Measurements from ENCODE around the gene GPR55. TPM values are rescaled to one million over a fixed set of nuclear protein-coding genes. Genes with fewer than 3 reads are reported as not detected.

GPR55 gene
- total RNA-seq, 1 experiment from 2014 or later: not detected

DNA sequence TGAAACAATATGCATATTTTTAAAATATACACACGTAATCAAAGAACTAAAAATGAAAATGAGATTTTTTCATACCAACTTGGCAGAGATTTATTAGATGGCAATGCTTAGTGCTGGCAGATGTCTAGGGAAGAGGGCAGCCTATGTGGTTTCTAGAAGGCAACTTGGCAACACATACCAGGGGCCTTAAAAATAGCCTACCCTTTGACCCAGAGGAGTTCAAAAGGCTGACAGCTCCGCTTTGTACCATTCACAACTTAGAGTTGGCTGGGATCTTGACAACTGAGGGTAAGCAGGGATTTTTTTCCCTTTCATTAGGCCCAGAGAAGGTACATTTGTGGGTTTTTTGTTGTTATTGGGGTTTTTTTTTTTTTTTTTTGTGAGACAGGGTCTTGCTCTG lies 26.4 kb upstream of the GPR55 start:
- CTCF ChIA-PET: no interaction called here
- no TSS peak for BruUV-seq (replicated peaks)

DNA sequence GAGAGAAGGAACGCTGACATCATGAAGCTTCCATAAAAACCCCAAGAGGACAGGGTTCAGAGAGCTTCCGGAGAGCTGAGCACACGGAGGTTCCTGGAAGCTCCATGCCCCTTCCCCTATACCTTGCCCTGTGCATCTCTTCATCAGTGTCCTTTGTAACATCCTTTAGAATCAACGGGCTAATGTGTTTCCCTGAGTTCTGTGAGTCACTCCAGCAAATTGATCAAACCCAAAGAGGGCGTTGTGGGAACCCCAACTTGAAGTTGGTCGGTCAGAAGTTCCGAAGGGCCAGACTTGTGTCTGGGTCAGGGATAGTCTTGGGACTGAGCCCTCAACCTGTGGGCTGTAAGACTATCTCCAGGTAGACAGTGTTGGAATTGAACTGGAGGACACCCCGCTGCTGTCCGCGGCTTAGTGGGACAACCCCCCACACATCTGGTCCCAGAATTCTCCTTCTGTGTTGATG lies 25.9 kb upstream of the GPR55 start:
- CTCF ChIA-PET: interaction anchor here (0.7 kb wide), 1 partner anchor 95 kb away, joined by 3 read pairs; no protein-coding TSS in a partner anchor
- Mint-ChIP-seq H3K4me1 (ENCODE audit: low read depth, unreplicated experiment) (no peaks in the 10 kb centered on the region), H3K27me3 (ENCODE audit: unreplicated experiment) (peaks cover 91% of the 10 kb centered on the region), H3K27ac (ENCODE audit: unreplicated experiment) (no peak overlapping the region), H3K9me3 (ENCODE audit: low read depth, unreplicated experiment) (no peaks in the 10 kb centered on the region), H3K36me3 (ENCODE audit: insufficient read depth, unreplicated experiment) (no peaks in the 10 kb centered on the region), H3K4me3 (ENCODE audit: low read depth, unreplicated experiment) (no peak overlapping the region)
- DNase-seq: no peak
- no TSS peak for BruUV-seq (replicated peaks)
- intact Hi-C loops (cut with micrococcal nuclease; ENCODE audit: unreplicated experiment): no loop called here
- TF ChIP-seq, protein P1, sequence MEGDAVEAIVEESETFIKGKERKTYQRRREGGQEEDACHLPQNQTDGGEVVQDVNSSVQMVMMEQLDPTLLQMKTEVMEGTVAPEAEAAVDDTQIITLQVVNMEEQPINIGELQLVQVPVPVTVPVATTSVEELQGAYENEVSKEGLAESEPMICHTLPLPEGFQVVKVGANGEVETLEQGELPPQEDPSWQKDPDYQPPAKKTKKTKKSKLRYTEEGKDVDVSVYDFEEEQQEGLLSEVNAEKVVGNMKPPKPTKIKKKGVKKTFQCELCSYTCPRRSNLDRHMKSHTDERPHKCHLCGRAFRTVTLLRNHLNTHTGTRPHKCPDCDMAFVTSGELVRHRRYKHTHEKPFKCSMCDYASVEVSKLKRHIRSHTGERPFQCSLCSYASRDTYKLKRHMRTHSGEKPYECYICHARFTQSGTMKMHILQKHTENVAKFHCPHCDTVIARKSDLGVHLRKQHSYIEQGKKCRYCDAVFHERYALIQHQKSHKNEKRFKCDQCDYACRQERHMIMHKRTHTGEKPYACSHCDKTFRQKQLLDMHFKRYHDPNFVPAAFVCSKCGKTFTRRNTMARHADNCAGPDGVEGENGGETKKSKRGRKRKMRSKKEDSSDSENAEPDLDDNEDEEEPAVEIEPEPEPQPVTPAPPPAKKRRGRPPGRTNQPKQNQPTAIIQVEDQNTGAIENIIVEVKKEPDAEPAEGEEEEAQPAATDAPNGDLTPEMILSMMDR (IDR thresholded peaks at IDR 0.05; ENCODE audit: unreplicated experiment): no peak

More for the DNA sequence above, 26.4 kb upstream of the GPR55 start:
- TF ChIP-seq, protein P1 (IDR thresholded peaks at IDR 0.05; ENCODE audit: unreplicated experiment): no peak
- Mint-ChIP-seq H3K27ac (ENCODE audit: unreplicated experiment) (no peak overlapping the region), H3K4me1 (ENCODE audit: low read depth, unreplicated experiment) (no peaks in the 10 kb centered on the region), H3K36me3 (ENCODE audit: insufficient read depth, unreplicated experiment) (no peaks in the 10 kb centered on the region), H3K4me3 (ENCODE audit: low read depth, unreplicated experiment) (no peak overlapping the region), H3K9me3 (ENCODE audit: low read depth, unreplicated experiment) (no peaks in the 10 kb centered on the region), H3K27me3 (ENCODE audit: unreplicated experiment) (peaks cover 90% of the 10 kb centered on the region)
- intact Hi-C loops (cut with micrococcal nuclease; ENCODE audit: unreplicated experiment): no loop called here
- no peak for DNase-seq

DNA sequence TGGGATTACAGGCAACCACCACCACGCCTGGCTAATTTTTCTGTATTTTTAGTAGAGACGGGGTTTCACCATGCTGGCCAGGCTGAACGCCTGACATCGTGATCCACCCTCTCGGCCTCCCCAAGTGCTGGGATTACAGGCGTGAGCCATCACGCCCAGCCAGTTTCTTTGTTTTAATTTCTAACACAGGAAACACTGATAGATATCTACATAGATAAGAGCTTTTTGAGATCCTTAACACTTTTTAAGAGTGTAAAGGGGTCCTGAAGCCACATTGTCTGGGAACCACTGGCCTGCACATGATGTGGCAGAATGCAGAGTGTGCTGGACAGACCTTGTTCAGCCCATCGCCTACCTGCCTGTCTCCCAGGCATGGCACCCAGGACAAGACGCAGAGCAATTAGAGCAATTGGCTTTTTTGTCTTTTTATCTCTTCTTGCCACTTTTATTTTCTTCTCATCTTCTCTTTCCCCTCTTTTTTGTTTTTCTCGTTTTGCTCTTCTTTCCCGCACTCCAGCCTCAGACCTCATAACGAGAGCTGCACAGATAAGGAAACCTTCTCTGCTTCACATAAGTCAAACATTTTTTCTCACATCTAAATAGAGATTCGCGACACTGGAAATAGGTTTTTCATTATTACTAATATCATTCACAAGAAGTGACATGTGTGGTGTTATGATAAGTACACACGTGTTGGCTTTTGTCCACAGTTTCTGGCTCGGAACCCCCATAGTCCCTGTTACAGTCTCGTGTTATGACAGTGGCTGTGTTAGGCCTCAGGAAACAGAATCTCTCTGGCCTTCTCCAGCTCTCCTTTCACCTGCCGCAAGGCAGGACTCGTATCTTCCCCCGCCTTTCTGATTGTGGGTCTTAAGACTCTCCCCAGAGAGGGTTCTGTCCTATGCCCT lies 25.2 kb upstream of the GPR55 start:
- TF ChIP-seq, protein P1 (IDR thresholded peaks at IDR 0.05; ENCODE audit: unreplicated experiment): no peak
- Mint-ChIP-seq H3K4me3 (ENCODE audit: low read depth, unreplicated experiment) (no peak overlapping the region), H3K9me3 (ENCODE audit: low read depth, unreplicated experiment) (no peaks in the 10 kb centered on the region), H3K4me1 (ENCODE audit: low read depth, unreplicated experiment) (no peaks in the 10 kb centered on the region), H3K36me3 (ENCODE audit: insufficient read depth, unreplicated experiment) (no peaks in the 10 kb centered on the region), H3K27me3 (ENCODE audit: unreplicated experiment) (peaks cover 89% of the 10 kb centered on the region), H3K27ac (ENCODE audit: unreplicated experiment) (no peak overlapping the region)
- no TSS peak for BruUV-seq (replicated peaks)
- CTCF ChIA-PET: interaction anchor here (0.7 kb wide), 1 partner anchor 95 kb away, joined by 3 read pairs; no protein-coding TSS in a partner anchor
- DNase-seq: no peak
- intact Hi-C loops (cut with micrococcal nuclease; ENCODE audit: unreplicated experiment): no loop called here

DNA sequence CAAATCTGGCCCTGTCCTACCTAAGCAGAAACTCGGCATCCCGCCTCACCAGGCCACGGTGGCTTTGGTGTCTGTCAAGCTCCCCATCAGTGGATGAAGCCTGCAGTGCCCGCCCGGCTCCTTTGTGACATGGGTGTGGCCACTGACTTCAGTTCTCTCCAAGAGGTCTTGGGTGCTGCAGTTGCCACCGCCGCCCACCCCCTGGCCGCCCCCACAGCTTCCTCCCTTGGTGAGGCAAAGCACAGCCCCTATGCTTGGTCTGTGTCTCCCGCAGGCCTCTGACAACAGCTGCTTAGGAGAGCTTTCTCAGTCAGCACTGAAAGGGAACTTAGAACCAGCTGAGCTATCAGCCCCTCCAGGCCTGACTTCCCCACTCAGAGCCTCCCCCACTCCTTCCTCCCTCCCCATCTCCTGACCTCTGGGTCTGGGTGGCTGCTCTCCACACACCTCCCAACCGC lies 22.9 kb upstream of the GPR55 start:
- Mint-ChIP-seq H3K36me3 (ENCODE audit: insufficient read depth, unreplicated experiment) (no peaks in the 10 kb centered on the region), H3K4me1 (ENCODE audit: low read depth, unreplicated experiment) (no peaks in the 10 kb centered on the region), H3K27ac (ENCODE audit: unreplicated experiment) (no peak overlapping the region), H3K4me3 (ENCODE audit: low read depth, unreplicated experiment) (no peak overlapping the region), H3K27me3 (ENCODE audit: unreplicated experiment) (peaks cover 89% of the 10 kb centered on the region), H3K9me3 (ENCODE audit: low read depth, unreplicated experiment) (no peaks in the 10 kb centered on the region)
- CTCF ChIA-PET: interaction anchor here (0.7 to 1.4 kb wide), 2 partner anchors 11 to 1598 kb away, joined by 3 to 4 read pairs; no protein-coding TSS in a partner anchor
- no peak for DNase-seq
- intact Hi-C loops (cut with micrococcal nuclease; ENCODE audit: unreplicated experiment): no loop called here
- TF ChIP-seq, protein P1 (IDR thresholded peaks at IDR 0.05; ENCODE audit: unreplicated experiment): no peak
- no TSS peak for BruUV-seq (replicated peaks)
